Left hindlimb (tissue), 1 donor: Measurements from ENCODE around the gene GRM5.

ENCODE experiments used
- DNase-seq: peaks from one replicate; pipeline ENCODE4 v3.0.0-alpha.2; 2018

GRM5 gene

GRCh38 chr11:88692306-88693086 is 373.3 kb downstream of the GRM5 start:
- DNase-seq: no peak

- no peak for DNase-seq
Measured at GRCh38 chr11:88689548-88690240, 376.1 kb downstream of the GRM5 start.

- no peak for DNase-seq
Measured at GRCh38 chr11:88683024-88683423, 382.8 kb downstream of the GRM5 start.

- DNase-seq: no peak
Measured at GRCh38 chr11:88680806-88681205, 385.0 kb downstream of the GRM5 start.

- DNase-seq: no peak
Measured at GRCh38 chr11:88666364-88666763, 399.4 kb downstream of the GRM5 start.

GRCh38 chr11:88657076-88657738 is 408.6 kb downstream of the GRM5 start:
- DNase-seq: no peak

GRCh38 chr11:88656283-88656682 is 409.5 kb downstream of the GRM5 start:
- no peak for DNase-seq

- no peak for DNase-seq
Measured at GRCh38 chr11:88655656-88656055, 410.1 kb downstream of the GRM5 start.

GRCh38 chr11:88655196-88655595 is 410.6 kb downstream of the GRM5 start:
- DNase-seq: no peak

- DNase-seq: no peak
Measured at GRCh38 chr11:88651556-88651955, 414.2 kb downstream of the GRM5 start.

GRCh38 chr11:88644724-88645123 is 421.1 kb downstream of the GRM5 start:
- no peak for DNase-seq

- no peak for DNase-seq
Measured at GRCh38 chr11:88632163-88632562, 433.6 kb downstream of the GRM5 start.

GRCh38 chr11:88631497-88631896 is 434.3 kb downstream of the GRM5 start:
- DNase-seq: no peak

GRCh38 chr11:88629496-88629895 is 436.3 kb downstream of the GRM5 start:
- no peak for DNase-seq

GRCh38 chr11:88626216-88626615 is 439.6 kb downstream of the GRM5 start:
- no peak for DNase-seq

GRCh38 chr11:88623531-88623930 is 442.3 kb downstream of the GRM5 start:
- DNase-seq: no peak

- DNase-seq: no peak
Measured at GRCh38 chr11:88620568-88621130, 445.1 kb downstream of the GRM5 start.

GRCh38 chr11:88619656-88620385 is 446.0 kb downstream of the GRM5 start:
- DNase-seq: no peak

- no peak for DNase-seq
Measured at GRCh38 chr11:88619071-88619425, 446.7 kb downstream of the GRM5 start.

- no peak for DNase-seq
Measured at GRCh38 chr11:88618327-88619070, 447.3 kb downstream of the GRM5 start.

GRCh38 chr11:88617226-88617625 is 448.6 kb downstream of the GRM5 start:
- DNase-seq: no peak

GRCh38 chr11:88604260-88604659 is 461.5 kb downstream of the GRM5 start:
- DNase-seq: no peak
